DMS153 treated with DMSO at 0.1 percent for 48 hours (cell line): Measurements from ENCODE around the gene MYO15B.

Experiments
- DNase-seq: peaks from one replicate; lab custom pipeline; 2025; ENCODE audit not compliant: unreplicated experiment; lab: John Stamatoyannopoulos, UW

Gene MYO15B

GRCh38 chr17:75558666-75559530 is 28.7 kb upstream of the MYO15B start:
- DNase-seq, result no peak

DNA sequence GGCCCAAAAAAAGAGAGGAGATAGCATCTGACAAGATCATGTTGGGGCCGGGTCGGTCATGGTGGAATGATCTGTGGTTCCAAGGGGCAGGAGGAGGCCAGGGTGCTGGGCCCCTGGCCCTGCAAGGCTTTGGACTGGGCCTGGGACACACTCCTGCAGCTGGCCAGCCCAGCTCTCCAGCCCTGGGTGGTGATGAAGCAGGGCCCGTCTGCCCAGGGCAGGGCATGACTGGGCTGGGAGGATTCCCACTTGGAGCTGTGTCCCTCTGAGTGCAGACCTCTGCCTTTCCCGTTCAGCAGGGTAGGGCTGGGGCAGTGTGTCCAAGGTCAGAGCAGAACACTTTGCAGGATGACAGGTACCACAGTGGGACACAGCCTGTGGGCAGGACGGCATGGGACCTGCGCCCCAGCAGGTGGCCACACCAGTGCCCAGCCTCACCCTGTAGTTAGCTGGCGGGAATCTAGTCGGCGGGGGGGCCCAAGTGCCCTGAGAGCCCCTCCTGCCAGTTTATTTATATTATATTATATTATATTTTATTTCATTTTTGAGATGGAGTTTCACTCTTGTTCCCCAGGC is 27.6 kb upstream of the MYO15B start:
- DNase-seq, result no peak

- no peak for DNase-seq
Observed at GRCh38 chr17:75561927-75562603, 25.5 kb upstream of the MYO15B start.

GRCh38 chr17:75563063-75563758 is 24.4 kb upstream of the MYO15B start:
- DNase-seq, result no peak

DNA sequence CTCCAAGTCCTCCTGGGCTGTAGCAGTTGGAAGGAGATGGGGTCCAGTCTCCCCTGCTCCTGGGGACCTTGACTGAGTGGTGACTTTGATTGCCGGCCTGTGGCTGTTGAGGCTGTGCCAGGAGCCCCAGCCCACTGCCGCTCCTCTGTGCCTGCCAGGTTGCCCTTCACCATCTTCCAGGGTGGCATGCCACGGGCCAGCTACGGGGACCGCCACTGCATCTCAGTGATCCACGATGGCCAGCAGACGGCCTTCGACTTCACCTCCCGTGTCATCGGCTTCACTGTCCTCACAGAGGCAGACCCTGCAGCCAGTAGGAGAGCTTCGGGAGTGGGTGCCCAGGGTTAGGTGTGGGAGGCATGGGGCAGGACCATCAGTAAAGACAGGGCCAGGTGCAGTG is 23.4 kb upstream of the MYO15B start:
- DNase-seq, result no peak

GRCh38 chr17:75565066-75565465 is 22.5 kb upstream of the MYO15B start:
- DNase-seq, result no peak

DNA sequence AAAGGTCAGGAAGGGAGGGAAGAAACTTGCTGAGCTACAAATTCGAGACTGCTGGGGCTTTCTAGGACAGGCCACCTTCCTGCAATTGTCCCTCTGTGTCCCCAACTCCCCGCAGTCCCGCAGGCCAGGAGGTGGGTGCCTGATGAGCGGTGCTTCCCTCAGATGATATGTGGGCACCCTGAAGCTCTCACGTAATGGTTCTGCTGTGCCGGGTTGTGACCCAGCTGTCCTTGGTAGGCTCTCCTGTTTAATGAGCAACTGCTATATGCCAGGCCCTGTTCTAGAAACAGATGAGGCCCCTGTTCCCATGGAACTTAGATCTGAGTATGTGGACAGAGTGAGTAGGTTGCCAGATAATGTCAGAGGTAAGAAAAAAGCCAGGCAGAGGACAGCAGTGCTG is 22.0 kb upstream of the MYO15B start:
- DNase-seq, result no peak

GRCh38 chr17:75566416-75566815 is 21.2 kb upstream of the MYO15B start:
- DNase-seq, result no peak

DNA sequence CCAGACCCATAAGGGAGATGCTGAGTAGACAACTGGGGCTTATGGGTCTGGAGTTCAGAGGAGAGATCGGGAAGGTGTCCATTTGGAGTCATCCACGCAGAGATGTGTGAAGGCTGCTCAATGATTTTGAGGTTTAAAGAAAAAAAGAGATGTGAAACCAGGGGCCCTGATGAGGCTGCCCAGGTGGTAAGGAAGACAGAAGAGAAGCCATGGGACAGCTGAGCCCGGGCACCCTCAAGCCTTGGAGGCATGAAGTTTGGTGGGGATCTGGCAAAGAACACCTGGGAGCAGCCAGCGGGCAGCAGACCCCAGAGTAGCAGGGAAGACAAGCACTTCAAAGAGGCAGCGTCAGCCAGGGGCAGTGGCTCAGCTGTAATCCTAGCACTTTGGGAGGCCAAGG is 20.8 kb upstream of the MYO15B start:
- DNase-seq, result no peak

- DNase-seq, result no peak
Observed at GRCh38 chr17:75568412-75569255, 19.0 kb upstream of the MYO15B start.

- no peak for DNase-seq
Observed at GRCh38 chr17:75570034-75570676, 17.4 kb upstream of the MYO15B start.

DNA sequence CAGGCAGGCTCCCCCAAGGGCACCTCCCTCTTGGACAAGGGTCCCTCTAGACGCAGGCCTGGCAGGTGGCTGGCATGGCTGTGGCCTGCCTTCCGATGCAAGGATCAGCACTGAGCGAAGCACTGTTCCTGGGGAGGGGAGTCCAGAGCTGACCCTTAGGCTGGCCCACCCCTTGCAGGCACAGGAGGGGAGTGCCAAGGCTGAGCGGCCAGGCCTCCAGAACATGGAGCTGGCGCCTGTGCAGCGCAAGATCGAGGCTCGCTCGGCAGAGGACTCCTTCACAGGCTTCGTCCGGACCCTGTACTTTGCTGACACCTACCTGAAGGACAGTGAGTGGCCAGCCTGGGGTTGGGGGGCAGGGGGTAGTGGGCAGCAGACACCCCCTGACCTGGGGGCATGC is 16.8 kb upstream of the MYO15B start:
- no peak for DNase-seq

- DNase-seq, result no peak
Observed at GRCh38 chr17:75571197-75571884, 16.3 kb upstream of the MYO15B start.

DNA sequence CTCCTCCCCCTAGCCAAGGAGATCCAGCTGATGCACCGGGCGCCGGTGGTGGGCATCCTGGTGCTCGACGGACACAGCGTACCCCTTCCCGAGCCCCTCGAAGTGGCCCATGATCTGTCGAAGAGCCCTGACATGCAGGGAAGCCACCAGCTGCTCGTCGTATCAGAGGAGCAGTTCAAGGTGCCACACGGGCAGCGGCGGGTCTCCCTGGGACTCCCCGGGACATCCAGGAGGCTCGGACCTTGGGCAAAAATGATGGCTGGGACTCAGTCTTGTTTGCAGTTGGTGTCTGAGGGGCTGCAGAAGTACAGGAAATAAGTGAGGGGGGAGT is 15.8 kb upstream of the MYO15B start:
- DNase-seq, result no peak

GRCh38 chr17:75572713-75573539 is 14.7 kb upstream of the MYO15B start:
- DNase-seq, result no peak

DNA sequence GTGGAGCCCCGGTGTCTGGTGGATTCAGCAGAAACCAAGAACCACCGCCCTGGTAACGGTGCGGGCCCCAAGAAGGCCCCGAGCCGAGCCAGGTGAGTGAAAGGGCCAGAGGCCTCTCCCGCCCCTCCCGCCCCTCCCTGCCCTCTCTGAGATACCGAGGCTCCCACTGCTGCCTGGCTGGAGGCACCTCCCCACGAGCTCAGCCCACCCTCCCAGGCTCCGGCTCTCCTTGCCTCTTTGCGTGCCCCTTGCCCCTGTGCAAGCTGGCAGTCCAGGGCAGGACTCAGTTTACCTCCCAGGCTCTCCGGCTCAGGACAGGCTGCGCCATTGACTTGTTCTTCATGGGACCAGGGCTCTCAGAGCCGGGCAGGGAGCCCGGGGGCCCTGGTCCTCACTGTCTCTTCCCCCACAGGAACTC is 14.1 kb upstream of the MYO15B start:
- DNase-seq, result no peak

DNA sequence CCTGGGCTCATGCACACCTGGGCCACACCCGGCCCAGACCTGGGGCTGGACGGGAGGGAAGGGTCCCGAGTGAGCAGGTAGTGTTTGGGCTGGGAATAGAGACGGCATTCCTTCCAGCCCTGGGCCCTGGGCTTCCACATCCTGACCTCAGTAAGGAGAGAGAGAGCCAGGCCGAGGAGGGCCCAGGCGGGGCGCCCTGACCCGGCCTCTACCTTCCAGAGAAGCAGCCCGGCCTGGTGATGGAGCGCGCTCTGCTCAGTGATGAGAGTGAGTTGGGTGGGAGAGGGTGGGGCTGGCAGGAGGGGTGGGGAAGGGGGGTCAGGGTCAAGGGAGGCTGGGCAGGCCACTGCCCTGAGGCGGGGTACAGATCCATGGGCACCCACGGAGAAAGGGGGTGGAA is 13.6 kb upstream of the MYO15B start:
- DNase-seq, result no peak

DNA sequence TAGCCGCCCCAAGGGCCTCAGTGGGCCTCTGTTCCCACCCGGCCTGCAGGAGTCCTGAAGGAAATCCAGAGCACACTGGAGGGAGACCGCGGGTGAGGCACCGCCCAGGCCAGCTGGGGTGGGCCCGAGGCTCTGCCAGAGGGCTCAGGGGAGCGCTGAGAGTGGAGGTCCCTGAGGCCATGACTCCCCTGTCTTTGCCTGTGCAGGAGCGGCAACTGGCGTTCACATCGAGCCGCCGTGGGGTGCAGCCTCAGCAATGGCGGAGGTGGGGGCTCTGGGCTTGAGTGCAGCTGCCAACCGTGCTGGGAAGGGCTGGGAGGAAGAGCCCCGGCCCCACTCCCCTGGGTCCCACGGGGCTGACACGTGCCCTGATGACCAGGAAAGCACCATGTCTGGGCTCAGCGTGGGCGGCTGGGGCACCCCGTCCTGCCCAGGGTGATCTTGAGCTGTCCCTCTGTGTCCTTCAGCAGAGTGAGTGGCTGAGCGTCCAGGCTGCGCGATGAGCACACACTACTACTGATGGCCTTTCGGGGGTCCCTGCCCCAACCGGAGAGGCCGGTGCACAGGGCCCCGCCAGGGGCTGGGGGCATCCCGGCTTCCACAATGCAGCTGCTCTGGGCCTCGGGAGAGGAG is 13.1 kb upstream of the MYO15B start:
- DNase-seq, result no peak
